HAP-1 (cell line): ENCODE results near the gene SEMA6A.

Experiments
- DNase-seq, 2 experiments: peaks; one replicate each; pipeline ENCODE4 v3.0.0-alpha.2; 2016 to 2020; ENCODE audit warnings: low spot score in 2 of 2
- H3K27me3 ChIP-seq: fragments of 250-450 bp; sonication (Bioruptor Pico); 2 replicates; pipeline ENCODE4 v1.5.1; 2020; ENCODE audit warnings: low read depth, mild to moderate bottlenecking, moderate library complexity
- H3K36me3 ChIP-seq: fragments of 250-450 bp; sonication (Bioruptor Pico); replicated peaks from 2 replicates; pipeline ENCODE4 v1.5.1; 2020; ENCODE audit warnings: mild to moderate bottlenecking
- H3K4me1 ChIP-seq: fragments of 250-450 bp; sonication (Bioruptor Pico); 2 replicates; pipeline ENCODE4 v1.5.1; 2020; ENCODE audit warnings: mild to moderate bottlenecking
- H3K4me3 ChIP-seq: fragments of 250-450 bp; sonication (Bioruptor Pico); 2 replicates; pipeline ENCODE4 v1.5.1; 2020; ENCODE audit warnings: mild to moderate bottlenecking, moderate library complexity
- H3K9me3 ChIP-seq: fragments of 250-450 bp; sonication (Bioruptor Pico); 2 replicates; pipeline ENCODE4 v1.5.1; 2020; ENCODE audit warnings: mild to moderate bottlenecking, moderate library complexity
- in situ Hi-C: fragments of 300-500 bp; cut with MboI; formaldehyde crosslinking; loops from 3 replicates; pipeline ENCODE4 v1.14.3; 2020; ENCODE audit warnings: low sequenced_read_pairs, inconsistent platforms, mixed read lengths

The SEMA6A gene

GRCh38 chr5:116406306-116407041 is 168.1 kb downstream of the SEMA6A start:
- H3K4me3 ChIP-seq: no peak overlapping the region
- H3K4me1 ChIP-seq: peaks cover 6% of the 10 kb centered on the region
- in situ Hi-C loops: no loop called here
- no peaks in the 10 kb centered on the region for H3K27me3 ChIP-seq
- no peaks in the 10 kb centered on the region for H3K36me3 ChIP-seq
- no peak for DNase-seq
- no peaks in the 10 kb centered on the region for H3K9me3 ChIP-seq

GRCh38 chr5:116404792-116405191 is 169.8 kb downstream of the SEMA6A start:
- no peak for DNase-seq
- Histone ChIP-seq H3K36me3 (no peaks in the 10 kb centered on the region), H3K4me1 (peaks cover 7% of the 10 kb centered on the region), H3K9me3 (no peaks in the 10 kb centered on the region), H3K27me3 (no peaks in the 10 kb centered on the region), H3K4me3 (no peak overlapping the region)
- in situ Hi-C loops: no loop called here

- Histone ChIP-seq H3K36me3 (no peaks in the 10 kb centered on the region), H3K27me3 (no peaks in the 10 kb centered on the region), H3K9me3 (no peaks in the 10 kb centered on the region), H3K4me1 (peaks cover 7% of the 10 kb centered on the region), H3K4me3 (no peak overlapping the region)
- in situ Hi-C loops: no loop called here
- DNase-seq: no peak
Observed at GRCh38 chr5:116404016-116404415, 170.6 kb downstream of the SEMA6A start.

- Histone ChIP-seq H3K27me3 (no peaks in the 10 kb centered on the region), H3K4me1 (peaks cover 7% of the 10 kb centered on the region), H3K36me3 (no peaks in the 10 kb centered on the region), H3K4me3 (no peak overlapping the region), H3K9me3 (no peaks in the 10 kb centered on the region)
- peak; percentile 12 to 17 for DNase-seq
- in situ Hi-C loops: no loop called here
Observed at GRCh38 chr5:116402235-116402634, 172.4 kb downstream of the SEMA6A start.

- H3K4me1 ChIP-seq: peaks cover 7% of the 10 kb centered on the region
- peak; percentile 19 to 56 for DNase-seq
- in situ Hi-C loops: no loop called here
Observed at GRCh38 chr5:116401576-116401975, 173.0 kb downstream of the SEMA6A start.

GRCh38 chr5:116396476-116397099 is 178.0 kb downstream of the SEMA6A start:
- Histone ChIP-seq H3K36me3 (no peaks in the 10 kb centered on the region), H3K27me3 (no peaks in the 10 kb centered on the region), H3K4me3 (no peak overlapping the region), H3K4me1 (peaks cover 3% of the 10 kb centered on the region), H3K9me3 (no peaks in the 10 kb centered on the region)
- DNase-seq: no peak
- in situ Hi-C loops: no loop called here

More at GRCh38 chr5:116401576-116401975, 173.0 kb downstream of the SEMA6A start:
- H3K9me3 ChIP-seq: no peaks in the 10 kb centered on the region
- H3K4me3 ChIP-seq: no peak overlapping the region
- H3K36me3 ChIP-seq: no peaks in the 10 kb centered on the region
- no peaks in the 10 kb centered on the region for H3K27me3 ChIP-seq

GRCh38 chr5:116395631-116396203 is 178.9 kb downstream of the SEMA6A start:
- H3K9me3 ChIP-seq: no peaks in the 10 kb centered on the region
- in situ Hi-C loops: no loop called here
- H3K4me3 ChIP-seq: no peak overlapping the region
- no peak for DNase-seq
- no peaks in the 10 kb centered on the region for H3K4me1 ChIP-seq
- no peaks in the 10 kb centered on the region for H3K27me3 ChIP-seq
- H3K36me3 ChIP-seq: no peaks in the 10 kb centered on the region

GRCh38 chr5:116395226-116395625 is 179.4 kb downstream of the SEMA6A start:
- Histone ChIP-seq H3K9me3 (no peaks in the 10 kb centered on the region), H3K36me3 (no peaks in the 10 kb centered on the region), H3K4me3 (no peak overlapping the region), H3K27me3 (no peaks in the 10 kb centered on the region), H3K4me1 (no peaks in the 10 kb centered on the region)
- no peak for DNase-seq
- in situ Hi-C loops: no loop called here

- no peaks in the 10 kb centered on the region for H3K4me1 ChIP-seq
Observed at GRCh38 chr5:116394186-116394867, 180.3 kb downstream of the SEMA6A start.

More at GRCh38 chr5:116394186-116394867, 180.3 kb downstream of the SEMA6A start:
- H3K9me3 ChIP-seq: no peaks in the 10 kb centered on the region
- in situ Hi-C loops: no loop called here
- no peak for DNase-seq
- H3K36me3 ChIP-seq: no peaks in the 10 kb centered on the region
- H3K4me3 ChIP-seq: no peak overlapping the region
- H3K27me3 ChIP-seq: no peaks in the 10 kb centered on the region
